RPMI8226 (cell line): ENCODE data around the gene TAGLN.
"Not testable (repeated sequence)": the region's sequence is repeated elsewhere in the genome, so short reads cannot be mapped to it uniquely, and the experiment has no call there.

Experiments used
- DNase-seq: peaks from one replicate; pipeline ENCODE4 v3.0.0-alpha.2; 2015

TAGLN gene

DNA sequence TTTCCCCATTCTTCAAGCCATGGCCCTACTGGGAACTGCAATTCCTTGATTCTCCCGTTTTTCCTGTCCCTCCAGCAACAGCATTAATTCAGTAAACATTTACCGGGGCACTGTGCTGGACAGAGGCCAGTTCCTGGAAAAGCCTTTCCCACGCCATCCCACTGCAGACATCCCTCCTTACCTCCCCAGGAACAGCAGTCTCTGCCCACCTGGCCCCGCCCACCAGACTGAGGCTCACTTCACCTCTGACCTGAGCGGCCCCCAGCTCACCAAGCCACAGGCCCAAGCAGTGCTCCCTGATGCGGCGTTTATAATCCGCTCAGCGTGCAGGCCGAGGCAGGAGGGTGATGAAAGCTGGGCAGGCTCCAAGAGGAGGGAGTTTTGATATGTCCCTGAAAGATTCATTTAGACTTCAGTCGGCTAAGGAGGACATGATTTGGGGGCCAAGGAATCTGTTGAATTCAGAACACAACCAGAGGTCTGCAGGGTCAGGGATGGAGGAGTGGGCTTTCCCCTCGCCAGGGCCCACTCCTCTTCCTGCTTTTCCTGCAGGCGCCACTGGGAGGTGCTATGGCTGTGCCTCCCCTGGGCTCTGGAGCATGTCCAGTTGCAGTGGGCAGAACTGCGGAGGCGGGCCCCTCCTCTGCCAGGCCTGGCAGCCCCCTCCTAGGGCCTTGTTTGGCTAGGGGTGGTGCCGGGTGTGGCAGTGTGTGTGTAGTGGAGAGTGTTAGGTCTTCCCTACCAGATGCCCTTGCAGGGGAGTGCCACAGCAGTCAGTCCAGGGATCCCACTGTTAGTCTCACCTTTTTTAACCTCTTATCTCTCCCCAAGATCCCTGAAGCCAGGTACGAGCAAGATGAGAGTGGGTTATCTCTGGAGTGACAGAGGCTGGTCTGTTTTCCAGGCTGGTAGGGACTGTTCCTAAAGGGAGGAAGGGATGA is 1.4 kb upstream of the TAGLN start:
- no peak for DNase-seq

DNA sequence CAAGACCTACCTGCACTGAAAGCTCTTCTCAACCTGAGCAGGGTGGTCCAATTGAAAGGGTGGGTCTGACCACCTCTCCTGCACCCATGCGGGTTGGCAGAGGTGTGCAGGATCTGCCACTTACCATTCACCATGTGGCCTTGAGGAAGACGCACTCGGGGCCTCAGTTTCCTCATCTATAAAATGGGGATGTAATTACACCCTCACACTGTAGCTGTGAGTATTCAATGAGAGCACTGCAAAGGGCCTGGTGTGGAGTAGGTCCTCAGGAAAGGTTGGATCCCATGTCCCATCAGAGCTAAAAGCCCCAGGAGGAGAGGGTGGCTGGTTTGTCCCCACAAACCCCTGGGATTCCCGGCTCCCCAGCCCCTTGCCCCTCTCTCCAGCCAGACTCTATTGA is 557 bp upstream of the TAGLN start:
- DNase-seq, result no peak

DNA sequence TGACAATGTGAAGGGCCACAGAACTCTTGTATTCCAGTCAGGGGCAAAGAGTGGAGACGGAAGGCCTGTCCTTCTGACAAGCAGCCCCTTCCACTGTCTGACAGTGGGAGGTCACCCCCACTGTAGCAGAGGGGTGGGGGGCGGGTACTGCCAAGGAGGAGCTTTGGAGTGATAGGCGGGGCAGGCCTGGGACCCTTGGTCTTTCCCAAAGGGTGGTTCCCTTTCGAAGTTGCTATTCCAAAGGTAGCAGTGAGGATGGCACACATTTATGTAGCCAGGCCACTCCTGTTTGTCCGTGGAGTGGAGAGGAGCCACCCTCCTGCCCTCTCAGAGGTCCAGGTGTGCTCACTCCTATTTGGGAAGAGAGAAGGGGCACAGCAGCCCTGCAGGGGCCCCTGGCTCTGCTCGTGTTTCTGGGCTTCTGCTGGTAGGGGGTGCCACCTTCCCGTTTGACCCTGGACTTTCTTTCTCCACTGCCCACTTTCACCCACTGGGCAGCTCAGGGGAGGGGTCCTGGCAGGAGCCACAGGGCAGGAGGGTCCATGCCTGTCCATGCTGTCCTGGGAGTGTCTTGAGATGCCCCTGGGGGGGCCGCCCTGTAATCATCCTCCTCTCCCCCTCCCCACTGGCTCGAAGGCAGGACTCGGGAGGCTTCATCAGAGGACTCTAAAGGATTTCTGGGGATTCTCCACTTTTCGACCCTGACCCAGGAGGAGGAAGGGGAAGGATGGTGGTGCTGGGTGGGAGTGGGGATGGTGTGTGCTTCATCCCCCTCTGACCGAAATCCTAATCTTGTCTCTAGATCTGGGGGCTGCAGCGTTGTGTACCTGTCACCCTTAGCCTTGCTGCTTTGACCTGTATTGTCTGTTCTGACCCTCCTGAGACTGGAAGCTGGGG is 994 bp downstream of the TAGLN start:
- DNase-seq, result no peak

DNA sequence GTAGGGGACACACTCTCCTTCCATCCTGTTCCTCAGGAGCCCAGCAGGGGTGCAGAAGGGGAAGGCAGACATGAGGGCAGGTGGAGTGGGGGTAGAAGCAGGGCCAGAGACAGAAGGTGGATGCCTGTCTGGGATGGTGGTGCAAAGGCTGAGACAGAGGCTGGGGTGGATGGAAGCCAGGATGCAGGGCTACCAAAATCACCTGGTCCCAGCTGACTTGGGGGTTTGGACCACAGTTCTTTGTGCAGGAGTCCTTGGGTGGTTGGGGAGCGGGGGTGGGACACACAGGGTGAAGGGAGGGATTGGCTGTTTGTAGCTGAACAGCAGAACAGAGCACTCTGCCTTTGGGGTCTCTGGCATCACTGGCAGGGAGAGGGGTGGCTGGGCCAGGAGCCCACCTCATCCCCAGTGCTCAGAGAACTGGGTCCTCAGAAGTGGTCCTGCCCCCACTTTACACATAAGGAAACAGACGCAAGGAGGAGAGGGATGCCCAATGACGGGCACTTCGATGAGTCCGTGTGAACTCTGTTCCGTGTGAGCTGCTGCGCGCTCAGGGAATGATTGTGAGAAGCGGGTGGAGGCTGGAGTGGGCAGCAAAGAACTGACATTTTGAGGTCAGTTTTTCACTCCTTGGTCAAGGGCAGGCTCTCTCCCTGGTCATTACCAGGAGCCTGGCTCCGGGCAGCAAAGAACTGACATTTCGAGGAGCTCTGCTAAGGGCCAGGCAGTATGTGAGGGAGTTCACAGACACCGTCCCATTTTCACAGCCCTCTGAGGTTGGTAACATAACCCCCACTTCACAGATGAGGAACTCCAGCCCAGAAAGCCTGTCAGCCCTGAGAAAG is 1.9 kb downstream of the TAGLN start:
- no peak for DNase-seq

DNA sequence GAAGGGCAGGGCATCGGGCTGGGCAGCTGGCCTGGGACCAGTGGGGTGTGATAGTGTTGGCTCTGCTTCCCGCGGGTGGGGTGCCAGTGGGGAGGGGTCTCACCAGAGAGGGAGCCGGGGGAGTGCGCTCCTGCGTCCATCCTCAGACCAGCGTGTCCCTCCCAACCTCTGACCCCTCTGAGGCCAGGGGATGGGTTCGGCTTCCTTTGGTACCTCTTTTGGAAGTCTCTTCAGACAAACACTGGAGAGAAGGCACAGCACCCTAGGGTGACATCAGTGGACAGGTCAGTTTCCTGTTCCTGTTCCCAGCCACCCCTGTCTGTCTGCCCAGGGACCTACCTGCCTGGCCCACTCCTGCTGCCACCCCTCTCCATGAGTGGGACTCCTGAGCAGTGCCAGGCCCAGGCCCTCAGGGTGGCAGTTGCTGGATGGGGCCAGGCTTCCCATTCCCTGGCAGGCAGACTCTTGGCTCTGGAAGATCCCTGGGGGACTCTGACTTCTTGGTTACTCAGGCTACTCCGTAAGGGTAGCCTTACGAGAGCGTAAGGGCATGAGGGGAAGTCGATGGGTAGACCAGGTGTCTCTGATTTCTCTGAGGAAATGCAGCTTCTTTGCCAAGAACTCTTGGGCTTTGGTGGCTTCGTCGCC is 2.6 kb downstream of the TAGLN start:
- no peak for DNase-seq

DNA sequence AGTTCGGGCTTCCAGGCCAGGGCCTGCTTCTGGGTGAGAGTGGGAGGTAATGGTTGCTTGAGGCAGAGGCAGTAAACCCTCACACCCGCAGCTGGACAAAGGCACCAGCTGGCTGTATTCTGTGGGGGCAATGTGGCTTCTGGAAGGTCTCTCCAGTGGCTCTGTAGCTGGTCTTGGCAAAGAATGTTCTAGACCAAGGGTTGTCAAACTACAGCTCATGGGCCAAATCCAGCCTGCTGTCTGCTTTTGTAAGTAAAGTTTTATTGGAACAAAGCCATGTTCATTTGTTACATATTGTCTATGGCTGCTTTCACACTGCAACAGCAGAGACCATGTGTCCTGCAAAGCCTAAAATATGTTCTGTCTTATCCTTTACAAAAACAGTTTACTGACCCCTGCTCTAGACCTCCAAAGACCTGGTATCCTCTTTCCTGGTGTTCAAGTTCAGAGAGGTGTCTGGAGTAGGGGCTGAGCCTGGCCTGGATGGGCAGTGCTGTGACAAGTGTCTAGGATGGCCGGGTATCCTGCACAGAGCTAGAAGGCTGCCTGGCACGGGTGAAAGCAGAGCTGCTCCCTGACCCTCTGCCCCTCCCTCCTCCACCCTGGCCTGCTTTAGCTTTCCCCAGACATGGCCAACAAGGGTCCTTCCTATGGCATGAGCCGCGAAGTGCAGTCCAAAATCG is 3.4 kb downstream of the TAGLN start:
- no peak for DNase-seq

DNA sequence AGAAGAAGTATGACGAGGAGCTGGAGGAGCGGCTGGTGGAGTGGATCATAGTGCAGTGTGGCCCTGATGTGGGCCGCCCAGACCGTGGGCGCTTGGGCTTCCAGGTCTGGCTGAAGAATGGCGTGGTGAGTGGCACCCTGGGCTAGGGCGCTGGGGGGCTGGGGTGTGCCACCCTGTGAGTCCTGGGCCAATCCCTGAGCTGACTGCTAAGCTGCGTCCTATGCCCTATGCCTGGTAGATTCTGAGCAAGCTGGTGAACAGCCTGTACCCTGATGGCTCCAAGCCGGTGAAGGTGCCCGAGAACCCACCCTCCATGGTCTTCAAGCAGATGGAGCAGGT is 3.9 kb downstream of the TAGLN start:
- no peak for DNase-seq

DNA sequence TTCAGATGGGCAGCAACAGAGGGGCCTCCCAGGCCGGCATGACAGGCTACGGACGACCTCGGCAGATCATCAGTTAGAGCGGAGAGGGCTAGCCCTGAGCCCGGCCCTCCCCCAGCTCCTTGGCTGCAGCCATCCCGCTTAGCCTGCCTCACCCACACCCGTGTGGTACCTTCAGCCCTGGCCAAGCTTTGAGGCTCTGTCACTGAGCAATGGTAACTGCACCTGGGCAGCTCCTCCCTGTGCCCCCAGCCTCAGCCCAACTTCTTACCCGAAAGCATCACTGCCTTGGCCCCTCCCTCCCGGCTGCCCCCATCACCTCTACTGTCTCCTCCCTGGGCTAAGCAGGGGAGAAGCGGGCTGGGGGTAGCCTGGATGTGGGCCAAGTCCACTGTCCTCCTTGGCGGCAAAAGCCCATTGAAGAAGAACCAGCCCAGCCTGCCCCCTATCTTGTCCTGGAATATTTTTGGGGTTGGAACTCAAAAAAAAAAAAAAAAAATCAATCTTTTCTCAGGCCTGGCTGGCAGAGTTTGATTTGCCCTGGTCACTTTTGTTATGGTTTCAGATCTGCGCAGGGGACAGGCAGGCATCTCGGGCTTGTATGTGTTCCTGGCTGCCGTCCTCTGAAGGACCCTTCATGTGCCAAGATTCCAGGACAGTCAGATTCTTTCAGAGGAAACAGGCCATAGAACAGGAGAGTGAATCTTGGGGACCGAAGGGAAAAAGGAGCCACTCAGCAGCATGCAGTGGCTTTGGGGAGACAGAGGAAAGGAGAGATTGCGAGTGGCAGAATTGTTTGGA is 5.3 kb downstream of the TAGLN start:
- DNase-seq, result no peak

DNA sequence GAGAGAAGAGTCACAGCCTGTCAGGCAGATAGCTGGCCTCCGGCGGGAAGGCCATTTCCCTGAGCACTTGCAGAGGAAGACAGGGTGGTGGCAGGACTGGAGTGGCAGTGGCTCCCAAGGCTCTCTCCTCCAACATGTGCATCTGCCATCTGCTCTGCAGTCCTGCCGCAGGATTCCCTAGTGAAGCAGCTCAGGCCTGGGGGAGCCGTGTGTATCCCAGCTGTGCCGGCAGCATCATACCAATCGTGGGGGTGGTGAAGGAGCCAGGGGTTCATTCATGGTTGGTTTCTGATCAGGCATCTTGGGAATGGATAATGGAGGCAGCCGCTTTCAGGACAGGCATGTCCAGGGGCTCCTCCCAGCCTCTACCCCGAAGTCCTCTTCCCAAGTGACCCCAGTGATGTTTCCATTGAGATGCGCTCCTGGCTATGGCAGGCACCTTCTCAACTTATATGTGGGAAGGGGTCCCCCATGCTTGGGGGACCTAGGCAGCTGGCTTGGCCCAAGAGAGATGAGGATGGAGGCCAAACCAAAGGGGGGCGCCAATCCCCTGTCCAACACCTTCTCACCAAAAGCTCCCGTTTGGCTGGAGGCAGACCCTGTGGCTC is 6.1 kb downstream of the TAGLN start:
- no peak for DNase-seq

DNA sequence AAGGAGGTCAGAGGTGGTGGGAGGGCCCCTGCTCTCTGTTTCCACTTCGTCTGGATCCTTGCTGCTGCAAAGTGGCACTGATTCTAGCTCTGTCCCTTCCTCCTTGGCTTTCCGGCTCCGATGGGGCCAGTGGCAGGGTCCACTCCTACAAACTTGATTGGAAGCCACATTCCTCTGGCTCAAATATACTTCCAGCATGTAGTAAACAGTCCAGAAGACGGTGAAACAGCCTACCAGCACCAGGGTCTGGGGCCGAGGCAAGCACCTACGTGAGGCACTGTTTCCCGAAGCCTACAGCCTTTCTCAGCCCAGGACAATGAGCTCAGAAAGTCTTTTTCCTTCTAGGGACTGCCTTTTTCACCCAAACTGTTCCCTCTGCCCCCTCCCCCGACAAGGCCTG is 6.9 kb downstream of the TAGLN start:
- DNase-seq, result not testable (repeated sequence)

DNA sequence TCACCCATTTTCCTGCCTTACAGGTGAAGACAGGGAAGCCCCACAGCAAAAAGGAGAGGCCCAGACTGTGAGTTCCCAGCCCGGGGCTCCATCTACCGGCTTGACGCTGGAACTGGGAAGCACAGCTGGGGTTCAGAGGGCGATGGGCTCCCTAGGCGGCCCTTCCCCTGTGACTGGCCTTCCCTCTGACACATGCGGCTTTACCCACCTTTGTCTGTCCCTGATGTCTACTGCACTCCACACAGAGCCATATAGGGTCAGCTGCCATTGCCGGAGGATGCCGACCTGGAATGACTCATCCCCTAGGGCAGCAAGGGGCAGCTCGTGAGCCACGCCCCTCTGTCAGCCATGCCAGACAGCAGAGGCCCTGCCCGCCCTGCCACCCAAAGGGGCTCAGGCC is 7.7 kb downstream of the TAGLN start:
- not testable (repeated sequence) for DNase-seq

DNA sequence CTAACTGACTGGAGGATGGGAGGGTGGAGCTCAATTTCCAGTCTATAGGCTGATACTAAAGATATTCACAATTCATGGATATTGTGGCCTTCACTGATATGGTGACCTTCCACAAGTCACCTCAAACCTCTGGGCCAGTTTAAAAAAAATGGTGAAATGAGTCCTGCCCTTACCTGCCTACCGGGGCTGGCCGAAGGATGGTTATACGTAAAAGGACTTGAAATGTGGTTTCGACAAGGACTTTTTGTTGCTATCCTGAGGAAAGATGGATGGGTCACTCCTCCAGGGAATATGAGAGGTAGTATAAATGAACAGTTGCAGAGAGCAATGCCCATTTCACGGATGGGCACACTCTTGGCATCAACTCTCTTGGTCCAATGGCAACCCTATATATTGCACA is 8.3 kb downstream of the TAGLN start:
- DNase-seq, result not testable (repeated sequence)

DNA sequence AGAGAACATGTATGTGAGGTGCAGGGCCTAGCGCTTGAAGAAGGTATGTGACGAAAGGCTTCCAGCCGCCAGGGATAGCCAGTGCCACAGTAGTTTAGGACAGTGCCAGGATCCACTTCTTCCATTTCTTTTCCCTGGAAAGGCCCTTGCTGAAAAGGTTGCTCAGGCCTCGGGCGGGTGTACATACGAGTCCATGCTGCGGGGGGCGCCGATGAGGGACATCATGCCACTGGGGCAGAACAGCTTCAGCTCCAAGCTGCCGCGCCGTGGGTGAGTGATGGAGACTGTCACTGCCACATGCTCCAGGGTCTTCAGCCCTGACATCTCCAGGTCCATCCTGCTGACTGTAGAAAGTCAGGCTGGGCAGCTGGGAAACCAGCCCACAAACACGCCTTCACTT is 9.5 kb downstream of the TAGLN start:
- DNase-seq, result not testable (repeated sequence)

DNA sequence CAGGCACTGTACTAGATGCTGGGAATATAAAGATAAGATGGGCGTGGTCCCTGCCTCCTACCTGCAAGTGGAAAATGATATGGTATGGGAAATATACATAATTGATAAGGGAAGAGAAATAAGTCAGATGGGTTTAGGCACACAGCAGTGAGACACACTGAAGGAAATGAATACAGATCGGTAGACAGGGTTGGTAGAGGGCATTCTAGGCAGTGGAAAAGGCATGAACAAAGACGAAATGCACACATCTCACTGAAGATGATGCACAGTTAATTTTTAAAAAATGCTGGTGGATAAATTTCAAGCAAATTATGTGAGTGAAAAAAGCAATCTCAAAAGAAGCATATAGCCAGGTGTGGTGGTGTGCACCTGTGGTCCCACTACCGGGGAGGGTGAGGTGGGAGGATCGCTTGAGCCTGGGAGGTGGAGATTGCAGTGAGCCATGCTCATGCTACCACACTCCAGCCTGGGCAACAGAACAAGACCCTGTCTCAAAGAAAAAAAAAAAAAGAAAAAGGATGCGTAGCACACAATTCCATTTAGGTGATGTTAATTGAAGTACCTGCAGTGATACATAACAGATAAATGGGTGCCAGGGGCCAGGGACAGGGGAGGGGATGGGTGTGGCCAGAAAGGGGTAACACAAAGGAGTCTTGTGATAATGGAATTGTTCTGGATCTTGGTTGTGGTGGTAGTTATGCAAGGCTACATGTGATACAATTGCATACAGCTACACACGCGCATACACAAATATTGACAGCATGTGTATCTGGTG is 10.4 kb downstream of the TAGLN start:
- DNase-seq, result not testable (repeated sequence)

DNA sequence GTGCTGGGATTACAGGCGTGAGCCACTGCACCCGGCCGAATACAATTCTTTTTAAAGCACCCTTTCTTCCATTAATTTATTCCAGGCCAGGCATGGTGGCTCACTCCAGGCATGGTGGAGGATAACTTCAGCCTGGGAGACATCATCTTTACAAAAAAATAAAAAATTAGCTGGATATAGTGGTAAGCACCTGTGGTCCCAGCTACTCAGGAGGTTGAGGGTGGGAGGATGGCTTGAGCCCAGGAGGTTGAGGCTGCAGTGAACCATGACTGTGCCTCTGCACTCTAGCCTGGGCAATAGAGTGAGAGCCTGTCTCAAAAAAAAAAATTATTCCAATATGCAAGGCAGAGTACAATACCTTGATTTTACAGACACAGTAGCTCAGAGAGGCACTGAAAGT is 11.4 kb downstream of the TAGLN start:
- DNase-seq, result no peak

DNA sequence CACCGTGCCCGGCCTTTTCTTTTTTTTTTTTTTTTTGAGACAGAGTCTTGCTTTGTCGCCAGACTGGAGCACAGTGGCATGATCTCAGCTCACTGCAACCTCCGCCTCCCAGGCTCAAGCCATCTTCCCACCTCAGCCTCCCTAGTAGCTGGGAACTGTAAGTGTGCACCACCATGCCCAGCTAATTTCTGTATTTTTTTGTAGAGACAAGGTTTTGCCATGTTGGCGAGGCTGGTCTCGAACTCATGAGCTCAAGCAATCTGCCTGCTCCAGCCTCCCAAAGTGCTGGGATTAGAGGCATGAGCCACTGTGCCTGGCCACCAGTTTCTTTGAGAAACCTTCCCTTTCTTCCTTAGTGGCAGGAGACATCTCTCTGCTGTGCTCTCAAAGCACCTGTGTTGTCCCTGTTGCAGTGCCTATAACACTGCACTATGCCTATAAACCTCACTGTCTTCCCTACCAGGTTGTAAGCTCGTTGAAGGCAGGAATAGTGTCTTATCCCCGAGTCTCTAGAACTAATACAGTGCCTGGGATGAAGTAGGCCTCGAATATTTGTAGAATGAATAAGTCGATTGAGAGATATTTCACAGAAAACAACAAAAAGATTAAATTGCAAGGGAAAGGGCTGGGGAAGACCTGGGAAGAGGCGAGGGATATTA is 13.7 kb downstream of the TAGLN start:
- DNase-seq, result no peak

DNA sequence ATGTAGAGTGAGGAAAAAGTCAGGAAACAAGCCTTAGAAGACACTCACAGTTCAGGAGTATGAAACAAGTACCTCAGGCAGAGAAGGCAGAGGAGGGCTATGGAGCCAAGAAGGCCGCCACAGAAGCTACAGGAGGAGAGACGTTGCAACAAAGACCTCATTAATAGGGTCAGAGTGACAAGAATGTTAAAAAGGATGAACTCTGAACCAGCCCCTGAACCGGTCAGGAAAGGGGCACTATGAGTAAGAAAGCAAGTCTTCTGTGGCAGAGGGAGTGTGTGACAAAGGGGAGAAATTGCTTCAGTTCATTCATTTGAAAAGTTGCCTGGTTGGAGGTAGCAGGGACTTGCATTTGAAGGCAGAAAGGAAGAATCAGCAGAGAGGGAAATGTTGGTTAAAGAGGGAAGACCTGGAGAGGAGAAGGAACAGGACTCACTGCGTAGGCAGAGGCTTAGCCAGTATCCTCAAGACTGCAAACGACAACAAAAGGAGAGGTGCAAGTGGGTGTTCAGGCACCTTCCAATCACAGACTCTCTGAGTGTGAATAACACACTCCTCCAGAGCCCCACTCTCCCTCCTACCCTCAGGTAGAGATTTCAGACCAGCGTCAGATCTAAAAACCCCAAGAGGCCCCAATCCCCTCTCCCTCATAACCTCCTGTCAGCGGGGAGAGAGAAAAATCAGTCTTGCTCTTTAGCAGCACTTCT is 15.4 kb downstream of the TAGLN start:
- no peak for DNase-seq
